Fibroblast of skin of scalp (primary cell): ENCODE results near the gene UVSSA.
"Not testable (repeated sequence)": the region's sequence is repeated elsewhere in the genome, so short reads cannot be mapped to it uniquely, and the experiment has no call there.

ENCODE experiments used
- DNase-seq: peaks from one replicate; pipeline ENCODE4 v3.0.0-alpha.2; 2013

Gene UVSSA

DNA sequence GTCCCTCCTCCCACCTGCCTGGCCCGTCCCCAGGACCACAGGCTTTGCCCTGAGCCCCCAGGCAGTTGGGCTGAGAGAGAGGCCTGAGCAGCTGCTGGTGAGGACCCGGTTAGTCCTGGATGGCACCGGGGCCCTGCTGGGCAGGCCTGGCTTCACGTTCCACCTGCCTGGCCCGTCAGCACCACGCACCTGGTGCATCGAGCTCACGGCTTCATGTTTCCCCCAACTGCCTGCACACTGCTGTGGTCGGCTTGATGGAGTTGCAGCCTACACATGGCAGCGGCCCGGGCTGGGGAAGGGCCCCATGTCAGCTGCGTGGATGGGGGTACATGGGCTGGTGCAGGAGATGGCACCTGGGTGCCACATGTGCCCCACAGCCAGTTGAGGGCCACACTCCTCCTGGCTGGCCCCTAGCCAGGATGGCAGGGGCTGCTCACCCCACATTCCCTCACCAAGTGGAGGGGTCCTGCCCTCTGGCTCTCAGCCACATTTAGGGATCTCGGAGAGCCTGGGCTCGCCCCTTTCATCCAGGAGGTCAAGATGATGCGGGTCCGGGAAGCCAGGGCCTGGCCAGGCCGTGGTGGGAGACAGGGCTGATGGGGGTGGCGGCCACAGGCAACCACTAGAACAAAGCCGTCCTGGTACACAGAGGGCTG lies 30.7 kb downstream of the UVSSA start:
- no peak for DNase-seq

DNA sequence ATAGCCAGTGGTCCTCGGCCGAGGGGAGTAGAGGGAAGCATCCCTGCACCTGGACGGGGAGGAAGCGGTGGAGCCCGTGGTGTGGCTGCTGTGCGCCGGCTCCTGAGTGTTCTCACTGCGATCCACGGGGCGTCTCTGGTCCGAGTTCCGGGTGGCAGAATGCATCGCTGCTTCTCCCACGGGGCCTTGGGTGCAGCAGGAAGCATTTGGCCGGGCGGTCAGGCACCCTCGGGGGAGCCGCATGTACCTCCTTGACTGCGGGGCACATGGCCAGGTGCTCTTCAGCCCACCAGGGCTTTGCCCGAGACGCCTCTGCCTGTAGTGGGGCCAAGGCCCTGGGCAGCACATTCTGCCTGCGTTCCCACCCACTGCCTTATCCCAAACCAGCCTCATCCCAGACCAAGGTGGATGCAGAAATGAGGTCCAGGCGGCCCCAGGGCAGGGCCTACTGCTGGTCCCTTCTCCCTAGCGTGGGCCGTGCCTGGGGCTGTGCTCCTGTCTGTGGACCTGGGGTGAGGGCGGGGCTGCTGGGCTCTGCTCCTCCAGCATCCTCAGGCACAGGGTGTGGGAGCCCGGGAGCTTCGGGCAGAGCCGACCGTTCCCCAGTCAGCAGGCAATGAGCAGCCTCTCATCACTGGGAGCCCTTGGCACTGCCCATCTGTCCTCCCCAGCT lies 31.7 kb downstream of the UVSSA start:
- DNase-seq = no peak

DNA sequence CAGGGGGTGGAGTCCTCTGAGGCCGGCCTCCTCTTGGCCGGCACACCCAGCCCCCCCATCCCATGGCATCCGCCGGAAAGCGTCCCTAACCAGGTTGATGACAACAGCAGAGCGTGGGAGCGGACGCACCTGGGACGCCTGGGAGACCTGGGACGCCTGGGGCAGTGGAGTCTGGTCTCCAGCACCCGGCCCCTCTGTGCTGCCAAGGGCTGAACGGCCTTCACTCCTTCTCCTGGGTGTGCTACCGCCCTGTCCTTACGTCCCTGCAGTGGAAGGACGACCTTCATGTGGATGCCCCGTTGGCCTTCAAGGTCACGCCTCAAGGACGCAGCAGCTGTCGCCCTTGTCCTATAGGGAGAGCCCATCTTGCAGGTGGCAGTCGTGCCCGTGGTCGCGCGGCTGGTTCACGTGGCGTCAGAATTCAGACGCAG lies 32.4 kb downstream of the UVSSA start:
- no peak for DNase-seq

DNA sequence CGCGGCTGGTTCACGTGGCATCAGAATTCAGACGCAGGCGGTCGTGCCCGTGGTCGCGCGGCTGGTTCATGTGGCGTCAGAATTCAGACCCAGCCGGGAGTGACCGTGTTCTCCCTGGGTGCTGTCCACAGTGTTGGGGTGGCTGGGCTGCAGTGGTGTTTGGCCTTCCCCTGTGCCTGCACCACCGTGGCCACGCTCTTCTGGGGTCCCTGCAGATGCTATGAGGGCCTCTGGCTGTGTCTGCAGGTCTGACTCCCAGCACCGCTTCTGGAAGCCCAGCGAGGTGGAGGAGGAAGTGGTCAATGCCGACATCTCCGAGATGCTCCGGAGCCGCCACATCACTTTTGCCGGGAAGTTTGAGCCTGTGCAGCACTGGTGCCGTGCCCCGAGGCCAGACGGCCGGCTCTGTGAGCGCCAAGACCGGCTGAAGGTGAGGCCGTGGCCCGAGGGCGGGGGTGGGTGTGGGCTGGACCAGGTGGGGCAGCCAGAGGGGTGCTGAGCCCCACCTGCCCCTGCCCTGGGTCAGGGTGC lies 32.9 kb downstream of the UVSSA start:
- no peak for DNase-seq

DNA sequence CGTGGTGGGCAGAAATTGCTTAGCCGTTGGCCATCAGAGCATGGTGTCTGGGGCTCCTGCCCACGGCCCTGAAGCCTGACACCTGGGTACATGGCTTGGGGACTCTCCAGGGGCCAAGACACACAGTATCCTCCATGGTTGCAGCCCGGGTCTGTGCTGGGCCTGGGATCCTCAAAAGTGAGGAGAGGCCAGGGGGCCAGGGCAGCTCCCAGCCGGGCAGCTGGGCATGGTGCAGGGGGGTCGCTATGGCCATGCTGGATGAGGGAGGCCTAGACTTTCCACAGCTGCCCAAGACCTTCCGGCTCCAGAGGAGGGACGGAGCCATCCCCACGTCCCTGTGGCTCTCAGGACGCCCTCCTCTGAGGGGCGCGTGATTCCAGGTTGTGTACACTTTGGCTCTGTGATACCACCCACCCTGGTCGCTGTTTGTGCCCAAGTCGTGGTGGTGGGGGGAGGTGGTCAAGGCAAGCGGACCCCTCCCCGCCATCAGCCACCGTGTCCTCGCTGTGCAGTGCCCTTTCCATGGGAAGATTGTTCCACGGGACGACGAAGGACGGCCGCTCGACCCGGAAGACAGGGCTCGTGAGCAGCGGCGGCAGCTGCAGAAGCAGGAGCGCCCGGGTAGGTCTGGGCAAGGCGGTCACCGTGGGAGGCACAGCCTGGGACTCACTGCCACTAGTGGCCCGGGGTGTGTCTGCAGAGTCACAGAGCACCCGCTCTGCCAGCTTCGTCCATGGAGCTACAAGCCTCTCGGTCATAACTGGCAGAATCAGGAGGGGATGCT lies 33.6 kb downstream of the UVSSA start:
- no peak for DNase-seq

DNA sequence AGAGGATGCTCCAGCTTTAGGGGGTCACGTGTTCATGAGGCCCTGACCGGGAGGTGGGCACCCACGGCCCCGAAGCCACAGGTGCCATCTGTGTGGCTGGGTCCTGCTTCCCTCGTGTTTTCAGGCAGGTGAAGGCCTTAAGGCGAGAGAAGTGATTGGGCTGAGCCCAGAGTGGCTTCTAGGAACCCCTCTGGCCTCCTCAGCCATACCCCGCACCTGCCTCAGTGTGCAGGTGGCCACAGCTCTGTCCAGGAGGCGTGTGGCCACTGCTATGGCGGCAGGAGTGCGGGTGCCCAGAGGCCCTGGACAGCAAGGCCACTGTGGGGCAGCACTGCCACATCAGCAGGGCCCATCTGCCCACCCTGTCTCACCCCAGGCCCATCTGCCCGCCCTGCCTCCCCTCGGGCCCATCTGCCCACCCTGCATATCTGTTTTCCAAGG lies 34.2 kb downstream of the UVSSA start:
- no peak for DNase-seq

DNA sequence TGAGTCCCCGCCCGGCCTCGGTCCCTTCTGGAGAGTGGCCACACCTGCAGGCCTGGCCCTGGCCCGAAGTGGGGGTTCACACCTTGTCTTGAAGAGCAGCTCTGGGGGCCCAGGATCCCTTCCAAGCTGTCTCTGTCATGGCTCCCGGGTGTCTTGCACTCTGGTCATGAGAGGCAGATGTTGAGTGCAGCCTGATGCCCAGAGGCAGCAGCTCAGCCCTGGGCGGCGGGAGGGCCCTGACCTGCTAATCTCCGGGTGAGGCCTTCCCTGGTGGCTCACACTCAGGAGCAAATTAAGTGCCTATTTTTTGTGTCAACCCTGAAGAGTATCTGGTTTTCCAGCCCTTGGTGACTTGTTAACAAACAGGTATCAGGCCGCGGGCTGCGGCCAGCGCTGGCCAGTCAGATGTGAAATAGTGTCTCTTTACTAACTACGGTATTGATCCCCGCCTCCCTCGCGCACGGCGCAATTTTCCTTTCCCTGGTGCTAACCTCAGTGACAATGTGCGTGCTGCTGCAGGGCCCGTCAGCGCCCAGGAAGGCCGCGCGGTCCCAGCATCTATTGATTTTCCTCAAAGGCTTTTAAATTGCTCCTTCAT lies 35.0 kb downstream of the UVSSA start:
- DNase-seq = no peak

DNA sequence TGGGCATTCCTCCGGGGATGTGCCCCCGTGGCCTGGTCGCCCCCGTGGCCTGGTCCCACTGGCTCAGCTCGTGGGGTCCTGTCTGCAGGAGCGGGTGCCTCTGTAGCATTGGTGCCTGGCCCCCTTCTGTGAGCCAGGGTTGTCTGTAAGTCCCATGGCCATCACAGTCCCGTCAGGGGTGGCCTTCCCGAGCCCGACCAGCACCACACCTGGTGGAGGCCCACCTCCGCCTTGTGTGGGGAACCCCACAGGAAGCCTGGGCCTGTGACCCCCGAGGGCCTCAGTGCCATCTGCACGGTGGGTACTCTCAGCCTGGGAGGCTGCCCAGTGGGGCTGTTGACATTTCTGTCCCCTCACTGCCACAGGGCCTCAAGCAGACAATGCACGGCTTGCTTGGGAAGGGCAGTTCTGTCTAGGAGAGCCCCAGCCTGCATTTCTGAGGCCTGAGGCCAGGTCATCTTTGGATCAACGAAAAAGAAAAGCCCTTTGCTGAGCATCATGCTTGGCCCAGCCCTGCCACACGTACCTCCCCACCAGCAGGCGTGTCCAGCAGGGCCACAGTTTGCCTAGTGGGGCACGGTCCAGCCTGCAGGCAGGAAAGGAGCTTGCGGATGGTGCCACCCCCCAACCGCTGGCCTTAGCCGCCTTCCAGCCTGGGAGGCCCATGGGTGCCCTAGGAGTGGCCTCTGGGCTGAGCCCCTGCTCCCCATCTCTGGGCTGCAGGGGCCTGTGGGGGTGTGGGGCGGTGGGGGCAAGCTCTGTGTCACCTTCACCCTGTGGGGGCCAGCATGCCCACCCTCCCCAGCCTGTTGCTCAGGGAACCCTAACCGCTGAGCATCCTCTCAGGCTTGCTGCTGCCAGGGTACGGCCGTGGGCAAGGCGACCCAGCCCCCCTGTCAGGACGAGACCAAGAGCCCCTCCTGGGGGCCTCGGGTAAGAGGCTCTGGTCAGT lies 36.0 kb downstream of the UVSSA start:
- no peak for DNase-seq

DNA sequence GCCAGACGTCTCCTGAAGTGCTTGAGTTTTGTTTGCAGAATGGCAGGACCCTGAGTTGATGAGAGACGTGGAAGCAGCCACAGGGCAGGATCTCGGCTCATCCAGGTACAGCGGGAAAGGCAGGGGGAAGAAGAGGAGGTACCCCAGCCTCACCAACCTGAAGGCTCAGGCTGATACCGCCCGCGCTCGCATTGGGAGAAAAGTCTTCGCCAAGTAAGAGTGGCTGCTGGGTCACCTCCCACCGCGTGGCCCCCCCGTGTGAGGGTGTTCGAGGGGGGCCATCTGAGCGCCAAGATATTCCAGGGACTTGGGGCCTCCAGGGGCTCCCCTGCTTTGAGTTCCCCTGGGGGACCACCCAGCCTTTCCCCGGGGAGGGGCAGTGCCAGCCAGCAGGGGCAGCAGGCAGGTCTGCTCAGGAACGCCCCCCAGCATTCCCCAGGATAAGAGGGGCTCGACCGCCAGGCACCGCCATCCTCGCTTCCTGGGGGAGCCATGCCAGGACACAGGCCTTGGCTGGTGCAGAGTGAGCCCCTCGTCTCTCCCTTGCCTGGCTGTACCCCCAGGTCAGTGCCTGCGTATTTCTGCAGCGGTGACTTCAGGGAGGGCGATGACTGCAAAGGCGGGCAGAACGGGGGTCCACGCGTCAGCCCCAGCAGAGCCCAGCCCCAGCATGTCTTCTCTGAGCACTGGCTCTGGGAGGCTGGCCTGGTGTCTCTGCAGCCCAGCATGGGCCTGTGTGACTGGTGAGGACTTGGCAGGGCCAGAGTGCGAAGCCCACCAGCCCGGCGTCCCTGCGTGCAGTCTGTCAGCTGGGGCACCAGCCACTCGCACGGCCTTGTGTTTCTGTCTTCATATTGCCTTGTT lies 37.0 kb downstream of the UVSSA start:
- DNase-seq = no peak

DNA sequence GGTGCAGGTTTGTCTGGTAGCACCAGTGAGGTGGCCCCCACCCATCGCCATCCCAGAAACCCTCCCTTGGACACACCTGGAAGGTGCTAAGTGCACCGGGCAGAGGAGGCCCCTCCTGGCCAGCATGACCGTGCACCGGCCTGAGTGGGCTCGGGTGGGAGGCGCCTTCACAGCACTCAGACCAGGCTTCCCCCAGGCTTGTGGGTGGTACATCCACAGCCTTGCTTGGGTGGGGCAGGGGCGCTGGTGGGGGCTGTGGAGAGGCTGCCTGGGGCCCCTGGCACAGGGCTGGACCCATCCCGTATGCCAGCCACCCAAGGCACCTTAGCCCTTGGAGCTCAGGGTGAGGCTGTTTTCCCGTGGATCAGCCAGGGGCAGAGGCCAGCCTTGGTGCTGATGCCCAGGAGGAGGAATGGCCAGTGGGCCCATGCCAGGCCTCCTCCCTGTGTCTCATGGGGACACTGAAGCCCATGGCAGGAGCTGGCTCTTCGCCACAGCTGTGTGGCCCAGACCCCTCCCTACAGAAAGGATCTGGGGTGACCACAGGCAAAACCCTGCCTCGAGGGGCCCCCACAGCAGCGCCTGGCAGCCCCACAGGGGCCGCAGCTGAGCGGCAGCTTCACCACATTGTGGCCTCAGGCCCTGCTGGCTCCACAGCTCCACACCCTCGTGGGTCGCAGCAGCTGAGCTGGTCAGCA lies 37.8 kb downstream of the UVSSA start:
- no peak for DNase-seq

DNA sequence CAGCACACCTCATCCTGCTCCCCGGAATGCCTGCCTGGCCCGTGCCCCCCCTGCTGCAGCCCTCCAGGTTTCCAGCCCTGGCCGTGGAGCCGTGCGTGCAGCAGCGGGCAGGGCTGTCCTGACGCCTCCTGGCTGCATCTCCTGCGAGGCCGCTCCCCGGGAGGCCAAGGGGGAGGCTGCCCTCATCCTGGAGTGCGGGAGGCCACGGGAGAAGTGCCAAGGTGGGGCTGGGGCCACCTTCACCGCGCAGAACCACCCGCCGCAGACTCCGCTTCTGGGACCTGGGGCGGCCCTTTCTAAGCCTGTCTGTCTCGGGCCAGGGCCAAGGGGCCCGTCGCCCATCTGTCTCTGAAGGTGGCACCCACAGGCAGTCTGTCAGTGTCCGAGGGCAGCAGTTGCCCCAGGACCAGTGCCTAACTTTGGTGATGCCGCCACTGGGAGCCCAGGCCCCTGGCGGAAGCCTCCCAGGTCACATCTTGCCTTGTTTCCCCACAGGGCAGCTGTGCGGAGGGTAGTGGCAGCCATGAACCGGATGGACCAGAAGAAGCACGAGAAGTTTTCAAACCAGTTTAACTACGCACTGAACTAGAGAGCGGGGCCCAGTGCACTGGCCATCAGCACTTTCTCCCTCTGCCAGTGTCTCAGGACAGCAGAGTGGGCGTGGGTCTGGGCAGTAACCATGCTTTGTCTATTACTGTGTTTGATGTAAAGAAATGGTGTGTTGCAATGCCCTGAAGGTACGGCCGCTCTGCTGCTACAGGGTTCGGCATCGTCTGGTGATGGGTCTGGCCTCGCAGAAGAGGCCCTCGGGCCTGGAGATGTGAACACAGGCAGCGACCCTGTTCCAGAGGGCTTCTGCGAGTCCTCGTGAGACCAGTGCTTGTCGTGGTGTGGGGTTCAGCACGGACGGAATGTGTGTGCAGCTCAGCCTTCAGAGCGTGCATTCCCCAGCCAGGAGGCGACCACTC lies 38.6 kb downstream of the UVSSA start:
- no peak for DNase-seq

DNA sequence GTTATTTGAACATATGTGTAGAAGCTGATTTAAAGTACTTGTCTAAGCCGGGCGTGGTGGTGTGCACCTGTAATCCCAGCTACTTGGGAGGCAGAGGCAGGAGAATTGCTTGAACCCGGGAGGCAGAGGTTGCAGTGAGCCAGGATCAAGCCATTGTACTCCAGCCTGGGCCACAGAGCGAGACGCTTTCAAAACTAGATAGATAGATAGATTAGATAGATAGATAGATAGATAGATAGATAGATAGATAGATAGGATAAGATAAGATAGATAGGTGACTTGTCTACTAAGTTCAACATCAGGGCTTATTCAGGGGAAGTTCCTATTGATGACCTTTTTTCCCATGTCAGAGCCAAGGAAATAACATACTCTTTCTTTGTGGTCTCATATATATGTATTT lies 46.4 kb downstream of the UVSSA start:
- DNase-seq = not testable (repeated sequence)

DNA sequence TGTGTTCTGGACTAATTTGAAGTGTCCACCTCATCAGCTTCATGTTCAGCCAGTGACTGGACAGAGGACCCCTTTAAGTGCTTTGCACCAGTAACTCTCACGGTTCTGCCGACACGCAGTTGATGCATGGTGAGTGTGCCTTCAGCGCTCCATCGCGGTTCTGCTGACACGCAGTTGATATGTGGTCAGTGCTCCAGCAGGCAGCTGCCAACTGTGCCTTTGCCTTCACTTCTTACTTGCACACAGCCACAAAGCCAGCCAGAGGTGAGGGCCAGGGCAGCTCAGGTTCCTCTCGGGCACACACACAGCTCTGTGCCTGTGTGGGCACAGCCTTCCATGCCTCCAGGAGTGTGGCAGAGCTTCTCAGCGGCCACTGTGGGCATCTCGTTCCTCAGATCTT lies 46.9 kb downstream of the UVSSA start:
- no peak for DNase-seq

DNA sequence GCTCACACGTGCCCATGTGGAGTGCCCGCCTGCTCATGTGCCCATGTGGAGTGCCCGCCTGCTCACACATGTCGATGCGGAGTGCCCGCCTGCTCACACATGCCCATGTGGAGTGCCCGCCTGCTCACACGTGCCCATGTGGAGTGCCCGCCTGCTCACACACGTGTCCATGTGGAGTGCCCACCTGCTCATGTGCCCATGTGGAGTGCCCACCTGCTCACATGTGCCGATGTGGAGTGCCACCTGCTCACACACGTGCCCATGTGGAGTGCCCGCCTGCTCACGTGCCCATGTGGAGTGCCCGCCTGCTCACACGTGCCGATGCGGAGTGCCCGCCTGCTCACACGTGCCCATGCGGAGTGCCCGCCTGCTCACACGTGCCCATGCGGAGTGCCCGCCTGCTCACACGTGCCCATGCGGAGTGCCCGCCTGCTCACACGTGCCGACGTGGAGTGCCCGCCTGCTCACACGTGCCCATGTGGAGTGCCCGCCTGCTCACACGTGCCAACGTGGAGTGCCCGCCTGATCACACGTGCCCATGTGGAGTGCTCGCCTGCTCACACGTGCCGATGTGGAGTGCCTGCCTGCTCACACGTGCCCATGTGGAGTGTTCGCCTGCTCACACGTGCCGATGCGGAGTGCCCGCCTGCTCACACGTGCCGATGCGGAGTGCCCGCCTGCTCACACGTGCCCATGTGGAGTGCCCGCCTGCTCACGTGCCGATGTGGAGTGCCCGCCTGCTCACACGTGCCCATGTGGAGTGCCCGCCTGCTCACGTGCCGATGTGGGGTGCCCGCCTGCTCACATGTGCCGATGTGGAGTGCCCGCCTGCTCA lies 47.8 kb downstream of the UVSSA start:
- not testable (repeated sequence) for DNase-seq

DNA sequence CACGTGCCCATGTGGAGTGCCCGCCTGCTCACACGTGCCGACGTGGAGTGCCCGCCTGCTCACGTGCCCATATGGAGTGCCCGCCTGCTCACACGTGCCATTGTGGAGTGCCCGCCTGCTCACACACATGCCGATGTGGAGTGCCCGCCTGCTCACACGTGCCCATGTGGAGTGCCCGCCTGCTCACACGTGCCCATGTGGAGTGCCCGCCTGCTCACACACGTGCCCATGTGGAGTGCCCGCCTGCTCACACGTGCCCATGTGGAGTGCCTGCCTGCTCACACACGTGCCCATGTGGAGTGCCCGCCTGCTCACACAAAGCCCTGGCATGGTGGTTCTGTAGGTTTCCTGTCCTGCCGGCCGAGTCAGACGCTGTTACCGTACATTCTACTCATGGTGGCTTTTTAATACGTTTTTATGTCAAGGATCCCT lies 48.4 kb downstream of the UVSSA start:
- DNase-seq = not testable (repeated sequence)

DNA sequence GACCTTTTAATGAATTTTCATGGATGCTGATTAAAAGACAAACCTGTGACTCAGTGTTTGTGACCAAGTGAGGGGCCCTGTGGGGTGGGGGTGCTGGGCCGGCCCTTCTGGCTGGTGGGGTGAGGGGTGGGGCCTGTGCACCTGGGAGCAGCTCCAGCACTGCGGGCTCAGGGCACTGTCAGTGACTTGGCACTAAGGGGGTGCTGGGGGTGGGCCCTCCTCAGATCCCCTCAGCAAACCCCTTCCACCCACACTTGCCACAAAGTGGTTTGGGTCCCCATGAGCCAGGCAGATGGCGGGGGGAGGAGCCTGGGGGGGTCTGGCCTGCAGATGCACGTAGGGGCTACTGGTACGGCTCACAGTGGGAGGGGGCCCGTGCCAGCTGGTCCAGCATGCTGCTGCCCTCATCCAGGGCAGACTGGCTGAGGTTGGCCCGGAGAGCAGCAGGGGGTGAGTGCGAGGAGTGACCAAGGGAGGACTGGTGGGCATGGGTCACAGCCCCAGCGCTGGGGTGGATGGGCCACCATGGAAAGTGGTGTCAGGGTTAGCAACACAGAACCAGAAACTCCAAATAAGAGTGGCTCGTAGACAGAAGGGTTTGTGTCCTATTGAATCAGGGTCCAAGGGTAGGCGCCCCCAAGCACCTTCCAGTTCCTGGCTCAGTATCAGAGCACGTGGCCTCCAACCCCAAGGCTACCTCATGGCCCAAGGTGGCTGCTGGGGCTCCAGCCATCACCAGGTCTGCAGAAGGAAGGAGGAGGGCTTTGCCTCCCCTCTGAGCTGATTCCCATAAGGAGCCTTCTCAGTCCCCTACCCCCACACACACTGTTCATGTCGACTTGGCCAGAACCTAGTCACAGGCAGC lies 49.2 kb downstream of the UVSSA start:
- no peak for DNase-seq
